Measurements from ENCODE around the gene UBA7. TPM values are rescaled to one million over a fixed set of nuclear protein-coding genes. Genes with fewer than 3 reads are reported as not detected.
"Not testable (repeated sequence)": the region's sequence is repeated elsewhere in the genome, so short reads cannot be mapped to it uniquely, and the experiment has no call there.

UBA7 gene
- total and polyA plus RNA-seq, 2 donors = 37.7 to 39.6 TPM

DNA sequence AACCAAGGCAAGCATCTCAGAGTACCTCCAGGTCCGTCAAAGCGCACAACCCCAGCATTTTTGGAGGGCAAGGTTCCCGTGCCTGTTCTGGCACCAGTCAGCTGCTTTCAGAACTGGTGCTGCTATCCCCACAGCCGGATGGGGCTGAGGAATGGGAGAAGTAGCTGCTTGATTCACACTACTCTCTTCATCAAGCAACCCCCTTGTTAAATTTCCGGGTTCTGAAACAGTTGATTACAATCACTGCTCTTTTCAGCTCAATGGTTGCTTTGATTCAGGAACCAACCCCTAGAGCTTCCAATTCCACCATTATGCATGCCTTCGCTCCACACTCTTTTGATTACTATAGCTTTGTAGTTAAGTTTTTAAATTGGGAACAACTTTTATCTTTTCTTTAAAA, 12.3 kb upstream of the UBA7 start:
- H3K4me3 ChIP-seq (ENCODE audit: low read depth, low read length) = no peak overlapping the region
- H3K4me1 ChIP-seq (ENCODE audit: insufficient read depth) = no peaks in the 10 kb centered on the region
- 71% methylated on average over 6 of the region's 6 CpGs for WGBS
- no peak overlapping the region for H3K27ac ChIP-seq (ENCODE audit: low read depth)
- H3K36me3 ChIP-seq (ENCODE audit: insufficient read depth) = no peaks in the 10 kb centered on the region
- DNase-seq (ENCODE audit: extremely low spot score) = no peak

- DNase-seq (ENCODE audit: extremely low spot score); H3K4me1 ChIP-seq (ENCODE audit: insufficient read depth); H3K27ac ChIP-seq (ENCODE audit: low read depth); H3K36me3 ChIP-seq (ENCODE audit: insufficient read depth); H3K4me3 ChIP-seq (ENCODE audit: low read depth, low read length): not testable (repeated sequence)
- WGBS = 93% methylated on average over 3 of the region's 3 CpGs
These were observed 9.4 kb upstream of the UBA7 start for GRCh38 chr3:49823131-49823530.

DNA sequence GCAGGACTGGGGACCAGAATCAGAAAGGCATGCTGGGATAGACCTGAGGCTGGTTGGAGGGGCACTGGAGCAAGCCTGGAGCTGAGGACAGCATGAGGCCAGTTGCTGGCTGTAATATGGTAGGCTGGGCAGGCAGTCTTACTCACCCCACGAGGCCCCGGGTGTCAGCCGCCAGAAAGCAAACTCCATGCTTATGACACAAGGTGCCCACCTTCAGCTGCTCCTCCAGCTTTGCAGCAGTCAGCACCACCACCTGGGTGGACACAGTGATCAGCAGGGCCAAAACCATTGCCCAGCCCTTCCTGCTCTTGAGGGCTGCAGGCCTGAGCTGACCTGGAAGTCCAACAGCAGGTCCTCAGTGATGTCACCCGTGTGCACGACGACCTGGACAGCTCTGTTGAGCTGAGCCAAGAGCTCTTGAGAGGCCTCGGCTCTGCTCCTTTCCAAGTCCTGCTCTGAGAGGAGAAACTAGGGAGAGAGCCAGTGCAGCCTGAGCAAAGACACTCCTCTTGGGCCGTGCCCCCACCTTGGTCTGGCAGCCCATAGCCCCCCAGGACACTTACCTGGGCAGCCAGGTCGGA, 747 bp downstream of the UBA7 start:
- no peaks in the 10 kb centered on the region for H3K4me1 ChIP-seq (ENCODE audit: insufficient read depth)
- peak overlapping the region; percentile 73 for H3K27ac ChIP-seq (ENCODE audit: low read depth)
- no peak for DNase-seq (ENCODE audit: extremely low spot score)
- WGBS = 43% methylated on average over 9 of the region's 9 CpGs
- peak overlapping the region; percentile 57 for H3K4me3 ChIP-seq (ENCODE audit: low read depth, low read length)
- H3K36me3 ChIP-seq (ENCODE audit: insufficient read depth) = peaks cover 3% of the 10 kb centered on the region

GRCh38 chr3:49807431-49808114, 6.2 kb downstream of the UBA7 start:
- peak; percentile 25 for DNase-seq (ENCODE audit: extremely low spot score)
- Histone ChIP-seq H3K27ac (ENCODE audit: low read depth) (no peak overlapping the region), H3K36me3 (ENCODE audit: insufficient read depth) (peaks cover 3% of the 10 kb centered on the region), H3K4me3 (ENCODE audit: low read depth, low read length) (no peak overlapping the region), H3K4me1 (ENCODE audit: insufficient read depth) (no peaks in the 10 kb centered on the region)
- WGBS = 67% methylated on average over 13 of the region's 13 CpGs

DNA sequence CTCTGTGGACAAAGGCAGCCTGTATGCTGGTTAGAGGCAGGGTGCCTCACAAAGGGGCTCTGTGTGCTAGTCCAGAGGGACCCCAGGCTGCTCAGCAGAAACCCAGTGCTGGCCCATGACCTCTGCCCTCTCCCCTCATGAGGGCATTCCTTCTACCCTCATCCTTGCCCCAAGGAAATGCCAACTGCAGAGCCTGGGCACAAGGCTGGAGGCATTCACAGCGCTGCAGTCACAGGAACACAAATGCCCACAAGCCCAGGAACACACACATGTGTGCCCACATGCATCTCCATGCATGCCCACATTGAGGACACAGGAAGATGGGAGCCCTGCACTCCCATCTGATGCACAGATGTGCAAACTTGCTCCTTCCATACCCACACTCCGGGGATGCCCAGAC, 6.9 kb downstream of the UBA7 start:
- Histone ChIP-seq H3K4me3 (ENCODE audit: low read depth, low read length) (no peak overlapping the region), H3K4me1 (ENCODE audit: insufficient read depth) (no peaks in the 10 kb centered on the region), H3K36me3 (ENCODE audit: insufficient read depth) (peaks cover 3% of the 10 kb centered on the region), H3K27ac (ENCODE audit: low read depth) (no peak overlapping the region)
- no peak for DNase-seq (ENCODE audit: extremely low spot score)
- WGBS = 75% methylated on average over 2 of the region's 2 CpGs

- Histone ChIP-seq H3K4me1 (ENCODE audit: insufficient read depth) (no peaks in the 10 kb centered on the region), H3K4me3 (ENCODE audit: low read depth, low read length) (no peak overlapping the region), H3K27ac (ENCODE audit: low read depth) (peak overlapping the region; percentile 64), H3K36me3 (ENCODE audit: insufficient read depth) (peaks cover 3% of the 10 kb centered on the region)
- 44% methylated on average over 11 of the region's 11 CpGs for WGBS
- DNase-seq (ENCODE audit: extremely low spot score) = peak; percentile 82
These were observed 7.7 kb downstream of the UBA7 start for GRCh38 chr3:49805897-49806701.

DNA sequence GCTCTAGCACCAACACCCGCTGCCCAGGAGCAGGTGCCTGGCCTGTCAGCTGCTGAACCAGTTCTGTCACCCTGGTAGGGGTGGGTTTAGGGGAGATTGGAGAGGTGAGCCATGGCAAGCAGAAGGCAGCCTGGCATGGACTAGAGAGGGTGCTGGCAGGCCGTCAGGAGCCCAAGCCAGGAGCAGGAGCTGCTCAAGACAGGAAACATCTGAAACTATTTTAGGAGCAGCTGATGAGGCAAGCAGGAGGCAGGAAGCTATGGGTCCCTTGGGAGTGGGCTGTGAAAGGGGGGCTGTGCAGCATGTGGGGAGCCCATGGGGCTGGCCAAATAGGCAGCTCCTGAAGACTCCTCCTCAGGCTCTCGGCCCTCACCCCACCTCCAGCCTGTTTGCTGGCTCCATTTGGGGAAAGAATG, 8.4 kb downstream of the UBA7 start:
- peak overlapping the region; percentile 64 for H3K27ac ChIP-seq (ENCODE audit: low read depth)
- no peaks in the 10 kb centered on the region for H3K36me3 ChIP-seq (ENCODE audit: insufficient read depth)
- WGBS = 32% methylated on average over 3 of the region's 3 CpGs
- peak; percentile 59 for DNase-seq (ENCODE audit: extremely low spot score)
- no peaks in the 10 kb centered on the region for H3K4me1 ChIP-seq (ENCODE audit: insufficient read depth)
- H3K4me3 ChIP-seq (ENCODE audit: low read depth, low read length) = no peak overlapping the region

- Histone ChIP-seq H3K4me1 (ENCODE audit: insufficient read depth) (no peaks in the 10 kb centered on the region), H3K36me3 (ENCODE audit: insufficient read depth) (no peaks in the 10 kb centered on the region), H3K4me3 (ENCODE audit: low read depth, low read length) (peak overlapping the region; percentile 70), H3K27ac (ENCODE audit: low read depth) (peak overlapping the region; percentile 33)
- 61% methylated on average over 26 of the region's 26 CpGs for WGBS
- DNase-seq (ENCODE audit: extremely low spot score) = no peak
These were observed 9.4 kb downstream of the UBA7 start for GRCh38 chr3:49804141-49805041.

- Histone ChIP-seq H3K27ac (ENCODE audit: low read depth) (peak overlapping the region; percentile 83), H3K4me3 (ENCODE audit: low read depth, low read length) (peak overlapping the region; percentile 70), H3K36me3 (ENCODE audit: insufficient read depth) (no peaks in the 10 kb centered on the region), H3K4me1 (ENCODE audit: insufficient read depth) (no peaks in the 10 kb centered on the region)
- peak; percentile 52 for DNase-seq (ENCODE audit: extremely low spot score)
- WGBS = 1% methylated on average over 41 of the region's 41 CpGs
These were observed 10.2 kb downstream of the UBA7 start for GRCh38 chr3:49803465-49804140.

- Histone ChIP-seq H3K36me3 (ENCODE audit: insufficient read depth) (no peaks in the 10 kb centered on the region), H3K4me3 (ENCODE audit: low read depth, low read length) (peak within 1 kb of the TSS; percentile 70), H3K27ac (ENCODE audit: low read depth) (peak within 1 kb of the TSS; percentile 83), H3K4me1 (ENCODE audit: insufficient read depth) (no peaks in the 10 kb centered on the region)
- DNase-seq (ENCODE audit: extremely low spot score) = peak; percentile 50
- WGBS = under 1% methylated on average over 71 of the region's 71 CpGs
These were observed 10.9 kb downstream of the UBA7 start, which contains the start of gene INKA1 for GRCh38 chr3:49802719-49803464. Gene INKA1 (plus strand): TSS chr3:49803261. CDS start chr3:49803393, 132 bp downstream.

- WGBS = 85% methylated on average over 2 of the region's 2 CpGs
- H3K27ac ChIP-seq (ENCODE audit: low read depth) = no peak overlapping the region
- DNase-seq (ENCODE audit: extremely low spot score) = no peak
These were observed 12.6 kb downstream of the UBA7 start for GRCh38 chr3:49801160-49801559.

GRCh38 chr3:49799761-49800160, 14.0 kb downstream of the UBA7 start, which contains the start of gene CDHR4:
Gene CDHR4 (minus strand): TSS chr3:49799873. CDS start chr3:49799812, 61 bp downstream.
- 64% methylated on average over 4 of the region's 4 CpGs for WGBS
- no peak for DNase-seq (ENCODE audit: extremely low spot score)
- Histone ChIP-seq H3K36me3 (ENCODE audit: insufficient read depth) (no peaks in the 10 kb centered on the region), H3K27ac (ENCODE audit: low read depth) (no peak within 1 kb of the TSS), H3K4me3 (ENCODE audit: low read depth, low read length) (no peak within 1 kb of the TSS), H3K4me1 (ENCODE audit: insufficient read depth) (no peaks in the 10 kb centered on the region)

More at GRCh38 chr3:49801160-49801559, 12.6 kb downstream of the UBA7 start:
- H3K36me3 ChIP-seq (ENCODE audit: insufficient read depth) = no peaks in the 10 kb centered on the region
- H3K4me1 ChIP-seq (ENCODE audit: insufficient read depth) = no peaks in the 10 kb centered on the region
- no peak overlapping the region for H3K4me3 ChIP-seq (ENCODE audit: low read depth, low read length)

All from urinary bladder (tissue), 4 donors.